Osteoblast (primary cell): ENCODE results near the gene TDRD9. TPM values are rescaled to one million over a fixed set of nuclear protein-coding genes. Genes with fewer than 3 reads are reported as not detected.

ENCODE experiments used
- DNase-seq: peaks from one replicate; pipeline ENCODE4 v3.0.0; 2011; ENCODE audit warnings: low spot score, mixed read lengths; ENCODE audit not compliant: insufficient read length; ENCODE audit errors: missing footprints
- H2AFZ ChIP-seq: 2 replicates; pipeline ENCODE4 v1.6.0; 2011; ENCODE audit warnings: mild to moderate bottlenecking, low read length
- H3K27ac ChIP-seq: 2 replicates; pipeline ENCODE4 v1.5.1; 2011; ENCODE audit warnings: mild to moderate bottlenecking, low read depth, low read length, moderate library complexity
- H3K27me3 ChIP-seq: 2 replicates; pipeline ENCODE4 v1.6.0; 2012; ENCODE audit warnings: mild to moderate bottlenecking, control low read depth, inconsistent platforms, low read length, moderate library complexity; ENCODE audit not compliant: insufficient read depth
- H3K36me3 ChIP-seq: 2 replicates; pipeline ENCODE4 v1.5.1; 2011; ENCODE audit warnings: mild to moderate bottlenecking, low read length, control low read depth, moderate library complexity; ENCODE audit not compliant: insufficient read depth
- H3K4me1 ChIP-seq: 2 replicates; pipeline ENCODE4 v1.5.1; 2011; ENCODE audit warnings: mild to moderate bottlenecking, low read length, control low read depth, moderate library complexity; ENCODE audit not compliant: insufficient read depth
- H3K4me2 ChIP-seq: 2 replicates; pipeline ENCODE4 v1.6.0; 2011; ENCODE audit warnings: mild to moderate bottlenecking, low read length; ENCODE audit not compliant: insufficient read depth
- H3K4me3 ChIP-seq: fragments of 200-600 bp; sonication (generic); 3 replicates; pipeline ENCODE4 v1.5.1; 2012; ENCODE audit warnings: mild to moderate bottlenecking, low read length, inconsistent platforms; ENCODE audit not compliant: insufficient read depth
- H3K79me2 ChIP-seq: 2 replicates; pipeline ENCODE4 v1.6.0; 2012; ENCODE audit warnings: mild to moderate bottlenecking, low read length, control low read depth, inconsistent platforms; ENCODE audit not compliant: insufficient read depth
- H3K9me3 ChIP-seq: 2 replicates; pipeline ENCODE4 v1.5.1; 2011; ENCODE audit warnings: low read depth, low read length, control low read depth
- H4K20me1 ChIP-seq: 2 replicates; pipeline ENCODE4 v1.6.0; 2012; ENCODE audit warnings: mild to moderate bottlenecking, low read length, control low read depth; ENCODE audit not compliant: insufficient read depth
- CTCF ChIP-seq: IDR thresholded peaks from 2 replicates; pipeline ENCODE4 v1.5.1; 2011; ENCODE audit warnings: mild to moderate bottlenecking, low read depth, low read length, moderate library complexity; ENCODE audit errors: extremely low read depth
- total RNA-seq: library from RNA; depleted of rRNA; stranded (reverse); fragments of >200 nt; gene quantifications from 2 replicates; pipeline ENCODE4 v1.2.3, GENCODE V29; 2012

The TDRD9 gene
- total RNA-seq, 1 donor, result 1.1 TPM

DNA sequence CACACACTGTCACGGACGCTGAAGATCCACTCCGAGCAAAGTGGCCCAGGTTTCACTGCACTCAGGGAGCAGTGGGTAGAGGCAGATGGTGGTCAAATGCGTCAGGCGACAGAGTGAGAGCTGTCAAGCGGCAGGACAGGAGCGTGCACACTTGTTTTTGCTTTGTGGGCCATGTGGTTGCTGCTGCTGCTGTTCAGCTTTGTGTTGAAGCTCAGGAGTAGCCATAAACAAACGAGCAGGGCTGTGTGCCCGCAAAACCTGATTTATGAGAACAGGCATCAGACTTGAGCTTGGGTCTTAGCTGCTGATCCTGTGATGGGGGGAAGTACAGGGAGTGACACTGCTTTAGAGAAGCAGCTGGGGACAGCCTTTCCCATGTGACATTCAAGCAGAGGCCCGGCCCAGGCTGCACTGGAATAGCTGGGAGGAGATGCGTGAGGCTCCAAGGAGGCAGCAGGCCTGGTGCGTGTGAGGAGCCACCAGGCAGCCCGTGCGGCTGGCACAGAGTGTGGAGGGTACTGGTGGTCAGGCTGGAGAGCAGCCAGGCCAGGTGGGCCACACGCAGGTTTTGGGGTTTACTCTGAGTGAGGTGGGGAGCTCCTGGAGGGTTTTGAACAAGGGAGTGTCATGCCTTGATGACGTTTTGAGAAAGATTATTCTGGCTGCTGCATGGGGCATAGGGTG, 126.1 kb downstream of the TDRD9 start:
- no peak for DNase-seq
- no peak overlapping the region for H3K4me2 ChIP-seq
- H3K27me3 ChIP-seq, result no peaks in the 10 kb centered on the region
- no peak for TF ChIP-seq CTCF
- no peaks in the 10 kb centered on the region for H3K4me1 ChIP-seq
- H2AFZ ChIP-seq, result no peak overlapping the region
- no peaks in the 10 kb centered on the region for H3K36me3 ChIP-seq
- no peaks in the 10 kb centered on the region for H3K79me2 ChIP-seq
- no peak overlapping the region for H3K27ac ChIP-seq
- no peaks in the 10 kb centered on the region for H3K9me3 ChIP-seq
- no peaks in the 10 kb centered on the region for H4K20me1 ChIP-seq
- H3K4me3 ChIP-seq, result no peak overlapping the region

- no peaks in the 10 kb centered on the region for H3K36me3 ChIP-seq
- H3K27me3 ChIP-seq, result no peaks in the 10 kb centered on the region
- H3K4me1 ChIP-seq, result no peaks in the 10 kb centered on the region
- DNase-seq, result no peak
- no peak overlapping the region for H3K4me2 ChIP-seq
- H2AFZ ChIP-seq, result no peak overlapping the region
- no peaks in the 10 kb centered on the region for H3K9me3 ChIP-seq
- H4K20me1 ChIP-seq, result no peaks in the 10 kb centered on the region
- TF ChIP-seq CTCF, result no peak
- H3K27ac ChIP-seq, result no peak overlapping the region
- no peak overlapping the region for H3K4me3 ChIP-seq
- H3K79me2 ChIP-seq, result no peaks in the 10 kb centered on the region
These were observed 134.0 kb downstream of the TDRD9 start for GRCh38 chr14:104062281-104062680.

DNA sequence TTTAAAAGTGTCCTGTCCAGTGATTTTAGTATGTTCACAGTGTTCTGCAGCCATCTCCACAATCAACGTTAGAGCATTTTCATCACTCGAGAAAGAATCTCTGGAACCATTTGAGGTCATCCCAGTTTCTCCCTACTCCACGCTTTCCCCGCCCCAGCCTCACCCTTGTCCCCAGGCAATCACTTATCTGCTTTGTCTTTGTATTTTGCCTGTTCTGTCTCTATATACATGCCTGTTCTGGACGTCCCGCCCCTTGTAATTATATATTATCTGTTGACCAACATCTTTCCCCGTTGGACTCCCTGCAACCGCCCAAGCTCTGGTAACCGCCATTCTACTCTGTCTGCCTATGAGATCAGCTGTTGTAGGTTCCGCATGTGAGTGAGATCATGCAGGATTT, 135.7 kb downstream of the TDRD9 start:
- H3K36me3 ChIP-seq, result no peaks in the 10 kb centered on the region
- no peak overlapping the region for H3K4me3 ChIP-seq
- no peaks in the 10 kb centered on the region for H4K20me1 ChIP-seq
- no peaks in the 10 kb centered on the region for H3K9me3 ChIP-seq
- H3K4me2 ChIP-seq, result no peak overlapping the region
- no peaks in the 10 kb centered on the region for H3K4me1 ChIP-seq
- peaks cover 4% of the 10 kb centered on the region for H3K27me3 ChIP-seq
- no peak for DNase-seq
- no peak overlapping the region for H2AFZ ChIP-seq
- no peak for TF ChIP-seq CTCF
- H3K79me2 ChIP-seq, result no peaks in the 10 kb centered on the region
- no peak overlapping the region for H3K27ac ChIP-seq

- no peaks in the 10 kb centered on the region for H3K4me1 ChIP-seq
- no peaks in the 10 kb centered on the region for H3K36me3 ChIP-seq
- H2AFZ ChIP-seq, result no peak overlapping the region
- H3K79me2 ChIP-seq, result no peaks in the 10 kb centered on the region
- no peak overlapping the region for H3K27ac ChIP-seq
- no peak overlapping the region for H3K4me3 ChIP-seq
- TF ChIP-seq CTCF, result no peak
- H3K9me3 ChIP-seq, result no peaks in the 10 kb centered on the region
- DNase-seq, result no peak
- no peak overlapping the region for H3K4me2 ChIP-seq
- H4K20me1 ChIP-seq, result no peaks in the 10 kb centered on the region
- peaks cover 4% of the 10 kb centered on the region for H3K27me3 ChIP-seq
These were observed 138.0 kb downstream of the TDRD9 start for GRCh38 chr14:104066279-104066678.
